Right lobe of liver (tissue), 4 donors: ENCODE measurements around the gene GID8.

Experiments used
- CTCF ChIP-seq, 4 donors: fragments of 200-600 bp in 3 of 4; fragments of 450-650 bp in 1 of 4; IDR thresholded peaks; one replicate each; pipeline versions ENCODE4 v1.5.1 to v1.8.0; 2016 to 2022; ENCODE audit warnings: antibody characterized with exemption in 4 of 4, mild to moderate bottlenecking in 2 of 4
- POLR2A ChIP-seq: fragments of 450-650 bp; IDR thresholded peaks from one replicate; pipeline ENCODE4 v1.6.1; 2017; ENCODE audit warnings: antibody characterized with exemption, mild to moderate bottlenecking
- donor health status: DM: no; HTN: no; CAD: no.
- donor health status: DM: no; HTN: no; CAD: no.
- donor health status: DM: no; HTN: yes; CAD: no.

- no peak for TF ChIP-seq CTCF (IDR thresholded peaks at IDR 0.05)
- no peak for TF ChIP-seq POLR2A
Measured at GRCh38 chr20:62984666-62985443, 46.9 kb downstream of the GID8 start.
